Breast epithelium (tissue), 3 donors: ENCODE results near the gene FAM131B.

Experiments
- CTCF ChIP-seq, 3 donors: fragments of 450-650 bp; IDR thresholded peaks; one replicate each; pipeline ENCODE4 v1.5.1; 2016 to 2017; ENCODE audit warnings: antibody characterized with exemption in 3 of 3, mild to moderate bottlenecking in 3 of 3, moderate library complexity in 3 of 3
- POLR2AphosphoS5 ChIP-seq, 3 donors: sonication (generic); formaldehyde crosslinking; IDR thresholded peaks; one replicate each; pipeline ENCODE4 v1.6.1; 2017; ENCODE audit warnings: antibody characterized with exemption in 3 of 3

GRCh38 chr7:143316492-143316891 lies 46.0 kb downstream of the FAM131B start:
- TF ChIP-seq CTCF (IDR thresholded peaks at IDR 0.05) (no peak), POLR2AphosphoS5 (IDR thresholded peaks at IDR 0.05) (no peak)
